Esophagus (tissue), 2 donors: Measurements from ENCODE around the gene SYNPR. TPM values are rescaled to one million over a fixed set of nuclear protein-coding genes. Genes with fewer than 3 reads are reported as not detected.

Experiments
- H3K27ac ChIP-seq, 2 donors: one replicate each; pipeline ENCODE4 v1.5.1; 2013; ENCODE audit warnings: low read depth in 2 of 2, mild to moderate bottlenecking in 2 of 2, inconsistent platforms in 1 of 2, low read length in 1 of 2, moderate library complexity in 1 of 2
- H3K27me3 ChIP-seq, 2 donors: one replicate each; pipeline ENCODE4 v1.6.1; 2013; ENCODE audit warnings: low read length in 2 of 2, control low read depth in 1 of 2, mild to moderate bottlenecking in 1 of 2; ENCODE audit not compliant: insufficient read depth in 2 of 2, control insufficient read depth in 1 of 2
- H3K36me3 ChIP-seq, 2 donors: one replicate each; pipeline ENCODE4 v1.6.1; 2013; ENCODE audit warnings: low read length in 1 of 2; ENCODE audit not compliant: control insufficient read depth in 2 of 2, insufficient read depth in 2 of 2
- H3K4me1 ChIP-seq, 2 donors: one replicate each; pipeline ENCODE4 v1.6.1; 2013; ENCODE audit warnings: low read length in 1 of 2; ENCODE audit not compliant: control insufficient read depth in 2 of 2, insufficient read depth in 2 of 2
- H3K4me3 ChIP-seq, 2 donors: one replicate each; pipeline ENCODE4 v1.5.1; 2013; ENCODE audit warnings: low read length in 2 of 2, mild to moderate bottlenecking in 2 of 2, low read depth in 1 of 2, moderate library complexity in 1 of 2
- H3K9me3 ChIP-seq, 2 donors: one replicate each; pipeline ENCODE4 v1.6.1; 2013; ENCODE audit warnings: mild to moderate bottlenecking in 2 of 2, low read depth in 1 of 2, low read length in 1 of 2, moderate library complexity in 1 of 2; ENCODE audit not compliant: control insufficient read depth in 2 of 2, insufficient read depth in 1 of 2
- WGBS, 2 donors: extraction: QIAGEN DNeasy Blood & Tissue Kit; methylation state at CpG; one replicate each; pipeline ENCODE4 v1.1.7; 2013; 5-methylcytosine and 5-hydroxymethylcytosine counted together
- polyA plus RNA-seq, 2 donors: library from polyadenylated mRNA; stranded (reverse); fragments of 200-250 nt; gene quantifications; one replicate each; pipeline ENCODE4 v1.2.3, GENCODE V29; 2013
- donor health status: healthy with polysubstance abuse.
- donor health status: Bipolar disorder and iron deficiency.

SYNPR gene
- polyA plus RNA-seq, 2 donors, result not detected

DNA sequence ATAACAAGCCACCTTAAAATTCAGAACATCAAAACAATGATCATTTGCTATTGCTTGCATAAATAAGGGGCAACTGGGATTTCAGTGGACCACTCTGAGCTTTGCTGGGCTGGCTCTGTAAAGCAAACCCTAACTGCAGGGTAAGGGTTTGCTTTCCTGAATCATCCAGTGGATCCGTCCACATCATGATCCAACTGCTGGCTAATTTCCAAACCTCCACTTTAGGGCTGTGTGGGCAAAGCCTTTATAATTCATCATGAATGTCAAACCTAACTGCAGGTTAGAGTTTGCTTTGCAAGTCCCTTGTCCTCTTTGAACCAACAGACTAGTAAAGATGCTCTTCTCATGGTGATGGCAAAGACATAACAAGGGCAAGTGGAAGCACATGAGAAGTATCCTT is 76.1 kb downstream of the SYNPR start:
- 42 to 46% methylated on average over 1 of the region's 1 CpG for WGBS, 2 donors
- H3K36me3 ChIP-seq, result no peaks in the 10 kb centered on the region

DNA sequence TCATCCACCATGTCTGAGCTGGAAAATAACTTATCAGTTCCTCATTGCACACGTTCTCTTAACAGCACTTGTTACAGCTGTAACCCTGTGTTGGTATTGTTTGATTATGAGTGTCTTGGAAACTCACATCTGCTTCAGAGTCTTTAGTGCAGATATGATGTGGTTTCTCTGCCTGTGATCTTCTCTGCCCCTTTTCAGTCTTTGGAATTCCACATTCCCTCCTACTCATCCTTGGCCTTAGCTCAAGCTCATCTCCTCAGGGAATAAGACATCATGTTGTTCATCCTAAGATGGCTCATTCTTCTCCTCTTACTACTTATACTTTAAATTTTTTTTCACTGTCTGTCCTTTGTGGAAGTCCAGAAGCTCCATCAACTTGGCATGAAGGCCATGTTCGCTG is 77.7 kb downstream of the SYNPR start:
- 64 to 66% methylated on average over 2 of the region's 2 CpGs for WGBS, 2 donors
- no peaks in the 10 kb centered on the region for H3K36me3 ChIP-seq
- H3K27ac ChIP-seq, result no peak overlapping the region
- H3K4me1 ChIP-seq, result no peaks in the 10 kb centered on the region
- H3K9me3 ChIP-seq, result no peaks in the 10 kb centered on the region
- no peaks in the 10 kb centered on the region for H3K27me3 ChIP-seq
- H3K4me3 ChIP-seq, result no peak overlapping the region

More for the DNA sequence above, 76.1 kb downstream of the SYNPR start:
- no peak overlapping the region for H3K4me3 ChIP-seq
- H3K27ac ChIP-seq, result no peak overlapping the region
- no peaks in the 10 kb centered on the region for H3K4me1 ChIP-seq
- H3K9me3 ChIP-seq, result no peaks in the 10 kb centered on the region
- no peaks in the 10 kb centered on the region for H3K27me3 ChIP-seq

DNA sequence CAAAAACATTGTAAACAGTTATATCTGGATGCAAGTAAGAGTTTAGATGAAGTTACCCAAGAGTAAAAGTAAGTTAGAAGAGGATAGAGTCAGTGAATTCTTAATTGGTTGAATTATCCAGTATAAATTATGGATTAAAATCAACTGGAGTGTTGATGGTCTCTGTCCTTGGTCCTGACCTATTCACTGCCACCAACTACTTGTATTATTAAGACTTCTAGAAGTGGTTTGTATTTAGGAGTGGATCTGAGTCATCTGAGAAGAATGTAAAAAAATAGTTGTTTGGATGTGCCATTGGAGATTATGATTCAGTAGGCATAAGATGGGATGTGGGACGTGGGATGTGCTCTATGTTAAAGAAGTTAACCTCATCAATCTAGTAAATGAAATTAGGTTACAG is 86.4 kb downstream of the SYNPR start:
- Histone ChIP-seq H3K27me3 (no peaks in the 10 kb centered on the region), H3K9me3 (no peaks in the 10 kb centered on the region), H3K4me3 (no peak overlapping the region), H3K27ac (no peak overlapping the region), H3K36me3 (no peaks in the 10 kb centered on the region), H3K4me1 (no peaks in the 10 kb centered on the region)
- 10 to 21% methylated on average over 1 of the region's 1 CpG for WGBS, 2 donors

DNA sequence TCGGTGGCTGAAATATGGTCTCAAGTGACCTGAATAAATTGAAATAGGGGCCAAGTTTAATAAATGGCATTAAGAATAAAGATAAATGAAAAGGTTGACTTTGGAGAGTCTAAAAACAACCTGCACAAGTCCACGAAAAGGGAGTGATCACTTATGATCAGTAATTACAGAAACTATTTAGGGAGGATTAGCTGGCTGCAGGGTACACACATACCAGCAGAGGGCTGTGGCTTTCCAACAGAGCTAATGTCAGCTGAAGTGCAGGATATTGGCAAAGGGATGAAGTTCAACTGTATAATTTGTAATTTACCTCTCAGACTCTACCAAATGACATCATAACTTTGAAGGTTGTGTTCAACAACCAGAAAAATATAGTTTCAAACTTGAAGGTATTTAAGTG is 86.8 kb downstream of the SYNPR start:
- WGBS, 2 donors, result 63 to 64% methylated on average over 2 of the region's 2 CpGs
- no peaks in the 10 kb centered on the region for H3K27me3 ChIP-seq
- H3K9me3 ChIP-seq, result no peaks in the 10 kb centered on the region
- no peak overlapping the region for H3K4me3 ChIP-seq
- no peaks in the 10 kb centered on the region for H3K36me3 ChIP-seq
- H3K4me1 ChIP-seq, result no peaks in the 10 kb centered on the region
- no peak overlapping the region for H3K27ac ChIP-seq

- H3K27me3 ChIP-seq, result no peaks in the 10 kb centered on the region
- no peak overlapping the region for H3K27ac ChIP-seq
- no peak overlapping the region for H3K4me3 ChIP-seq
- 59 to 72% methylated on average over 5 of the region's 5 CpGs for WGBS, 2 donors
- no peaks in the 10 kb centered on the region for H3K4me1 ChIP-seq
- no peaks in the 10 kb centered on the region for H3K9me3 ChIP-seq
- H3K36me3 ChIP-seq, result no peaks in the 10 kb centered on the region
Measured at GRCh38 chr3:63365671-63366070, 87.6 kb downstream of the SYNPR start.

- no peaks in the 10 kb centered on the region for H3K4me1 ChIP-seq
- WGBS, 2 donors, result 39 to 54% methylated on average over 1 of the region's 1 CpG
- no peak overlapping the region for H3K27ac ChIP-seq
- H3K9me3 ChIP-seq, result no peaks in the 10 kb centered on the region
- no peak overlapping the region for H3K4me3 ChIP-seq
- H3K36me3 ChIP-seq, result no peaks in the 10 kb centered on the region
- no peaks in the 10 kb centered on the region for H3K27me3 ChIP-seq
Measured at GRCh38 chr3:63370094-63370493, 92.0 kb downstream of the SYNPR start.

GRCh38 chr3:63383040-63383439 is 104.9 kb downstream of the SYNPR start:
- H3K27ac ChIP-seq, result no peak overlapping the region
- H3K27me3 ChIP-seq, result no peaks in the 10 kb centered on the region
- no peaks in the 10 kb centered on the region for H3K36me3 ChIP-seq
- no peaks in the 10 kb centered on the region for H3K9me3 ChIP-seq
- H3K4me1 ChIP-seq, result no peaks in the 10 kb centered on the region
- no peak overlapping the region for H3K4me3 ChIP-seq
- WGBS, 2 donors, result 64 to 71% methylated on average over 2 of the region's 2 CpGs

DNA sequence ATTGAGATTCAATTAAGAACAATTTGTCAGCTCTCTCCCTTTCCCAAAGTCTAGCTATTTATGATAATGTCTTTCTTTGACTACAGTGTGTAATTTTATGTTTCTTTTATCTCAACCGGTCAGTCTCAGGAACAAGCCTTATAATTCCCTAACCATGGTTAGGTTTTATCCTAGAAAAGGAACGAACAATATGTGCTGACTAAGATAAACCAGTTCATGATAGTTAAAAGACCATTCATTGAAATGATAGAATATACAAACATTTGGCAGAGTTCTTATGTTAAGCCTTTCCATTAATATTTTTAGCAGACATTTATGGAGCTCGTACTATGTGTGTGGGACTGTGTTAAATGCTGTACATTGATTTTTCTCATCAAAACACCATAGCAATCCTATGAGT is 106.3 kb downstream of the SYNPR start:
- H3K27me3 ChIP-seq, result no peaks in the 10 kb centered on the region
- H3K4me1 ChIP-seq, result no peaks in the 10 kb centered on the region
- WGBS, 2 donors, result 47 to 56% methylated on average over 3 of the region's 3 CpGs
- H3K9me3 ChIP-seq, result no peaks in the 10 kb centered on the region
- no peak overlapping the region for H3K4me3 ChIP-seq
- H3K36me3 ChIP-seq, result no peaks in the 10 kb centered on the region
- no peak overlapping the region for H3K27ac ChIP-seq

DNA sequence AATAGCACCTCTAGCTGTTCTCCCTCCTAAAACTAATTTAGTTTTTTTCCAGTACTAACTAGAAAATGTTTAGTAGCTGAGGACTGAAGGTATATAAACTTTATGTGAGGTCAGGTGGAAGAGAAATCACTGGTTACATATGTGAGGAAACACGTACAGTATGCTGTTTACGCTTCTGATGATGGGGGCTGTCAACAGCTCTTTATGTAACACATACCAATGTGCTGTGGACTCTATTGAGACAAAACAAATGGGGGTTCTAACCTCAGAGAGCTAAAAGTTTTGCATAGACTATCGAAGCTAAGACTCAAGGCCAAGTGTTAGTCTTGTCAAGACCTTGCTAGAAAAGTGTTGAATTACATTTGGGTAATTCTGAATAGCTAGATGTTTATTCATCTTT is 107.5 kb downstream of the SYNPR start:
- 43 to 53% methylated on average over 3 of the region's 3 CpGs for WGBS, 2 donors
- Histone ChIP-seq H3K27ac (no peak overlapping the region), H3K36me3 (no peaks in the 10 kb centered on the region), H3K27me3 (no peaks in the 10 kb centered on the region), H3K9me3 (no peaks in the 10 kb centered on the region), H3K4me3 (no peak overlapping the region), H3K4me1 (no peaks in the 10 kb centered on the region)

DNA sequence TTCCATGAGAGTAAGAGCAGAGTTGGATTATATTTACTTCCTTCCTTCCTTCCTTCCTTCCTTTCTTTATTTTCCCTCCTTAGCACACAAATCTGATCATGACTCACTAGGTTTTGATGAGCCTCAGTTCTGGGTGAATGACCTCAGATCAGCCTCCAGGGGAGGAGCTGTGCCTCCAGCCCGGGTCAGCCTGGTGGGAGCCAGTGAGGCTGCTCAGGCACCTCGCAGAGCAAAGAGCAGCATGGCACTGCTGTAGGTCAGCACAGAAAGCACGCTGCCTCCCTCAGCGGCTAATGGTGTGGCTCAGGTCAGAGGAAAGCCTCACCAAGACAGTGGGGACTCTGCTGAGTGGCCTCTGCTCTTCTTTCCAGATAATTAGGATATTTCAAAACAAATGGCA is 108.5 kb downstream of the SYNPR start:
- Histone ChIP-seq H3K4me3 (no peak overlapping the region), H3K36me3 (no peaks in the 10 kb centered on the region), H3K9me3 (no peaks in the 10 kb centered on the region), H3K27ac (no peak overlapping the region), H3K27me3 (no peaks in the 10 kb centered on the region), H3K4me1 (no peaks in the 10 kb centered on the region)
- WGBS, 2 donors, result 53 to 56% methylated on average over 4 of the region's 4 CpGs
